Rectal smooth muscle tissue (tissue), 1 donor: ENCODE results near the gene STXBP3.
A peak's percentile ranks its signal among the peaks of the same experiment; 100 is the strongest.

Source experiments
- H3K27ac ChIP-seq: one replicate; pipeline ENCODE4 v1.7.0; 2013; ENCODE audit warnings: low read depth, low read length, inconsistent platforms
- H3K27me3 ChIP-seq: one replicate; pipeline ENCODE4 v1.7.0; 2013; ENCODE audit warnings: low read length; ENCODE audit not compliant: control insufficient read depth, insufficient read depth
- H3K36me3 ChIP-seq: one replicate; pipeline ENCODE4 v1.7.0; 2013; ENCODE audit warnings: low read length; ENCODE audit not compliant: control insufficient read depth, insufficient read depth
- H3K4me1 ChIP-seq: one replicate; pipeline ENCODE4 v1.7.0; 2013; ENCODE audit warnings: low read length; ENCODE audit not compliant: control insufficient read depth, insufficient read depth
- H3K4me3 ChIP-seq: one replicate; pipeline ENCODE4 v1.7.0; 2013; ENCODE audit warnings: low read length
- H3K9ac ChIP-seq: one replicate; pipeline ENCODE4 v1.7.0; 2013; ENCODE audit warnings: low read length

The STXBP3 gene

DNA sequence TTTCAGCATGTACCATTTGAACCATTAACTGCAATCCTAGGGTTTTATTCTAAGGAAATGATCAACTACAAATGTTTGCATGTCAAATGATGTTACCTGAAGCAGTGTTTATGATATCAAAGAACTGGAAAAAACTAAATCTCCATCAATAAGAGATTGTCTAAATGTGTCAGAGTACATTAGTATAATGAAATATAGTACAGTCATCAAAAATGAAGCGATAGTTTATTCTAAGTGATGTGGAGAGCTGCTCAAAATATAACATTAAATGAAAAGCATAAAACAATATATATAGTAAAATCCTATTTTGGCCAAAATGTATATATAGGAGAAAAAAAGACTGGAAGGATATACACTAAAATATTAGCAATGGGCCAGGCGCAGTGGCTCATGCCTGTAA, 86.5 kb downstream of the STXBP3 start:
- no peaks in the 10 kb centered on the region for H3K36me3 ChIP-seq
- no peak overlapping the region for H3K9ac ChIP-seq
- peaks cover 23% of the 10 kb centered on the region for H3K4me1 ChIP-seq
- no peaks in the 10 kb centered on the region for H3K27me3 ChIP-seq
- no peak overlapping the region for H3K4me3 ChIP-seq
- H3K27ac ChIP-seq, result no peak overlapping the region

DNA sequence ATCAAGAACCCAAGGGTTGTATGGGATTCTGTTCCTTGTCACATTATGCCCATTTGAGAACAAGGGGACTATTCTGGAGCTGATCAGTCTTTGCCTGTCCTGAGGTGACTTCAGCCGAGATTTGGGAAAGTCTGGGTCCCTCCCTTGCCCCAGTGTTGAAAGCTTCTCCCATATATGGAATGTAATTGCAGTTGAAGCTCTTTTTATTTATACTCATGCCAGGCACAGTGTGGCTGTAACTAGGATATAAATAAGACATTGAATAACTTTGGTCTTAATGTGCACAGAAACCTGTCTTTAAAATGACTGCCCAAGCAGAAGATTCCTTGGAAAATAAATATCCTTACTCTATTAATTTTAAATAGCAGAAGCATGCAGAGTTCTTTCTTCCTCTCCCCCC, 95.2 kb downstream of the STXBP3 start:
- Histone ChIP-seq H3K9ac (no peak overlapping the region), H3K27ac (peak overlapping the region; percentile 86), H3K27me3 (no peaks in the 10 kb centered on the region), H3K36me3 (no peaks in the 10 kb centered on the region), H3K4me3 (no peak overlapping the region), H3K4me1 (peaks cover 30% of the 10 kb centered on the region)

DNA sequence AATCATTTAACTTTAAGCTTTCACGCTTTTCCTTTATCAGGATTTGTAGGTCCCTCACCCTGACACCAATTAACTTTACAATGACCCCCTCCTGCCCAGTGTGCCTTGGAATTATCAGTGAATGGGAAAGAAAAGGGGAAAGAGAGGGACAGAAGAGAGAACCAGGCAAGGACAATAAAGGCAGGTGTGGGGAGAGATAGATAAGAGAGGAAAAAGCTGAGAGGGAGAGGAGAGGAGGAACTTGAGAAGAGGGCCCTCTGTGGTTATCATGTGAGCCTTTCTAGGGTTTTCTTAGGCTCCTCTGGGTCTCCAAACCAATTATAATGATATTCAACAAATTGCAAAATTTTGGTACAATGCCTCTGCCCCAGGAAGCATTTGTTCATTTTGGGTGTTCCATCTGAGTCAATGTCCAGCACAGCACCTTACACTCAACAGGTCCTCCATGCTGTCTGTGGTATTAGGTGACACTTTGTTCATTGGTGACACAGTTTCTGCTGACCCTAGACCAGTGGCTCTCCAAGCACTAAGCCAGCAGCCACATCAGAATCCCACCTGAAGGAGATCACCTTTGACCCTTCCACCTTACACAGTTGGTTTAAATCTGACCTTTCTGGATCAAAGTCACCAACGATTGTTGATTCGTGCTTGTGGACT, 96.2 kb downstream of the STXBP3 start:
- Histone ChIP-seq H3K27ac (peak overlapping the region; percentile 86), H3K36me3 (no peaks in the 10 kb centered on the region), H3K27me3 (no peaks in the 10 kb centered on the region)

DNA sequence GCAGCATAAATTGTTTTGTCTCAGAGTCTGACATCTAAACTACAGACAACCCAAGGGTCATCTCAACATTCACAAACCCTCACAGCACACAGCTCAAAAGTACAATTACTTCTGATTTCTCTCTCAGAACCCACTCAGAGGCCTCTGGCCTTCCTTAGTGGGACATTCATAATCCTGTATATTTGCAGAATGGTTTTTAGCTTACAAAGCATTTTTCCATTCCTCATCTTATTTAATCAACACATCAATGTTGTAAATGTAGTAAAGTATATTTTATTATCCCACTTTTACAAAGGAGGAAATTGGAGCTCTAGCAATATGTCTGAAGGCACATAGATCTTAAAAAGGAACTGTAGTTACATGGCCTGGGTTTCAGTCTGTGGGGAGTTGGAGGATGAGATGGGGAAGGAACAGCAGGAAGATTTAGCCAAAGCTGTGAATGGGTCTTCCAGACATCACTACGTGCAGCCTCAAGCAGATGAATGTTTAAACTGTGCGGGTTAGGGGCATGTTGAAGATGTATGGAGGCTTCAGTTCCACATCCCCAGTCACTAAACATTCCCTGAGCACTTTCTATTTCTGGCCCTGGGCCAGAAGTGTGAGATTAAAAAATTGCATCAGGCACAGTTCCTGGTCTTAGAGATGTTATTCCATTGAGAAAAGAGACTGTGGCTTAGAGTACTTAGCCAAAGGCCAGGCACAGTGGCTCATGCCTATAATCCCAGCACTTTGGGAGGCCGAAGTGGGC, 97.1 kb downstream of the STXBP3 start:
- peaks cover 35% of the 10 kb centered on the region for H3K4me1 ChIP-seq
- H3K4me3 ChIP-seq, result no peak overlapping the region
- no peaks in the 10 kb centered on the region for H3K36me3 ChIP-seq
- no peaks in the 10 kb centered on the region for H3K27me3 ChIP-seq
- H3K9ac ChIP-seq, result no peak overlapping the region
- peak overlapping the region; percentile 86 for H3K27ac ChIP-seq

More for the DNA sequence above, 96.2 kb downstream of the STXBP3 start:
- Histone ChIP-seq H3K4me1 (peaks cover 32% of the 10 kb centered on the region), H3K9ac (no peak overlapping the region), H3K4me3 (peak overlapping the region; percentile 13)

DNA sequence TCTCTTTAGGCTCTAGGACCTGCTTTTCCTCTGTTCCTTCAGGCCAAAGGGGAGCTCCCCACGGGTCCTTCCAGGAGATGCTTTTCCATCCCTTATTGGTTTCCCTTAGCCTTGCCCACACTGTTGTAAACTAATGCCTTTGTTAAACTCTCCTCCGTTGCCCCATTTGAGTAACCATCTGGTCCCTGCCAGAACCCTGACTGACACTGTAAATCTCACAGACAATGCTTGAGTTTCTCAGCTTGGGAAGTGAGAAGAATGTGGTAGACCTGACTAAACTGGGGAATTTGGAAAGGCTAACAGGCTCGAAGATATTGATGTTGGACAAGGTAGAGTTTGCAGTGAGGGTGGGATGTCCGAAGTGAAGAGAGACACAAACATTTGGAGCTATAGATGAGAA, 99.0 kb downstream of the STXBP3 start:
- H3K27me3 ChIP-seq, result no peaks in the 10 kb centered on the region
- H3K27ac ChIP-seq, result peak overlapping the region; percentile 27
- H3K4me3 ChIP-seq, result no peak overlapping the region
- peaks cover 35% of the 10 kb centered on the region for H3K4me1 ChIP-seq
- no peak overlapping the region for H3K9ac ChIP-seq
- no peaks in the 10 kb centered on the region for H3K36me3 ChIP-seq

DNA sequence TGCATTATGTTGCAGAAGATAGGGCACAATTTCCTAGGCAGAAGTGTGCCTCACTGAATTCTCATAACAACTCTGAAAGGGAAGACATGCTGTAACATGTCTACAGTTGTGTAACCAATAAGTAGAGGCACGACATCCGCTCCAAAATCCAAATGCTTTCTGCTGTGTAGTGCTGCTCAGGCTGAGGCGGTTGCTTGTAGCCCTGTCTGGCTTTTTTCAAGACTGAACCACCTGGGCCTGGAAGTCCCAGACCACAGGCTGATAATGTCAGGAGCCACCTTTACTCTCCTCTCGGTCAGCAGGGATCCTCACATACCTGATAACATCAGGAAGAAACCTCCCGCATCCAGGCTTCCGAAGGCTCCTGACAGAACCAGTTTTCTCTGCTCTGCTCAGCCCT, 99.5 kb downstream of the STXBP3 start:
- Histone ChIP-seq H3K27ac (no peak overlapping the region), H3K9ac (no peak overlapping the region), H3K27me3 (no peaks in the 10 kb centered on the region), H3K36me3 (no peaks in the 10 kb centered on the region), H3K4me3 (no peak overlapping the region), H3K4me1 (peaks cover 35% of the 10 kb centered on the region)

DNA sequence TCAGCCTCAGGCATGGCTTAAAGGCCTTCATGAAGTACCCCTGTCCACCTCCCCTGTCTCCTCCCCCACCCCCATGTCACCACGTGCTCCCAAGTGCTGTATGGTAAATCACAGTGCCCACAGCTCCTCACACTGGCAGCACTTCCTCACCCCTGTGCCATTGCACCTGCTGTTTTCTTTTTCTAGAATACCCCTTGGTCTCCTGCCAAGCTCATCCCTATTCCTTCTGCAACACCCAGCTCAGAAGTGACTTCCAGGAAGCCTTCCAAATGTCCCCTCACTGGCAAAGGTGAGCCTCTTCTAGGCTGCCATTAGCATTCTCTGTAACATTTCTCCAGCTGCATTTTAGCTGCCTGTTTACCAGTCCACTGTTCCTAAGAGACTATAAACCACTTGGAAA, 101.0 kb downstream of the STXBP3 start:
- Histone ChIP-seq H3K27ac (peak overlapping the region; percentile 30), H3K27me3 (no peaks in the 10 kb centered on the region), H3K9ac (no peak overlapping the region), H3K4me3 (no peak overlapping the region), H3K4me1 (peaks cover 27% of the 10 kb centered on the region), H3K36me3 (no peaks in the 10 kb centered on the region)

DNA sequence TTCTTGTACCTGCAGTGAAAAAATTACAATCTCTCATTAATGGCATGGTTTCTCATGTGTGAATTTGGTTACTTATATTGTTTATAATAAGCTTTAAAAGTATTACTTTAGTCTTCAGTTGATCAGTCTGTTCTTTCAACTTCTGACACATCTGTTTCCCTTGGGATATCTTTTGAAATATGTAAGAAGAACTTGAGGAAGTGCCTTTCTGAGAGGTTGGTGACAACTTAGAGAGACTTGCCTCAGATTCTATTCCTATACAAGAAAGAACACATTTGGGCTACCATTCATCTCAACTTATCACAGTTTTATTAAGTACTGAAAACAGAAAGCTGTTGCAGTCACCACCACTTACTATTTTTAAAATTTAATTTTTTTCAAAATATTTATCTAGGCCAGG, 102.3 kb downstream of the STXBP3 start:
- Histone ChIP-seq H3K4me1 (peaks cover 18% of the 10 kb centered on the region), H3K9ac (no peak overlapping the region), H3K27ac (no peak overlapping the region), H3K4me3 (no peak overlapping the region), H3K27me3 (no peaks in the 10 kb centered on the region), H3K36me3 (no peaks in the 10 kb centered on the region)

DNA sequence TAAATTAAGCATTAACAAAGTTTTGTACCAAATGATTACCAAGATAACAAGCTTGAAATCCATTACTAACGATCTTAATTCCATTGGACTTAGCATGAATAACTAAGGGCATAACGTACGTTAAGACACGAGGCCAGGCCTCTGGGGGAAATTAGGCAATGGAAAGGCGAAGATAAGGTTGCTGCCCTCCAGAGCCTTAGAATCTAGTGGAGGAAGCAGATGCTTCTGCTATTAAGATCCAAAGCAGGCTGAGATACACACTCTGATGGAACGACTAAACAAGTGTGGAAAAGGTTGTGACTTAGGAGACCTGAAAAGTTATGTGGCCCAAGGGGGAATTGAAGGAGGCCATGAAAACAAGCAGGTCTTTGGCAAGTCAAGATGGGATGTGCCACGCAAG, 104.5 kb downstream of the STXBP3 start:
- Histone ChIP-seq H3K27ac (no peak overlapping the region), H3K27me3 (no peaks in the 10 kb centered on the region), H3K36me3 (no peaks in the 10 kb centered on the region), H3K9ac (no peak overlapping the region), H3K4me3 (no peak overlapping the region), H3K4me1 (peaks cover 15% of the 10 kb centered on the region)

DNA sequence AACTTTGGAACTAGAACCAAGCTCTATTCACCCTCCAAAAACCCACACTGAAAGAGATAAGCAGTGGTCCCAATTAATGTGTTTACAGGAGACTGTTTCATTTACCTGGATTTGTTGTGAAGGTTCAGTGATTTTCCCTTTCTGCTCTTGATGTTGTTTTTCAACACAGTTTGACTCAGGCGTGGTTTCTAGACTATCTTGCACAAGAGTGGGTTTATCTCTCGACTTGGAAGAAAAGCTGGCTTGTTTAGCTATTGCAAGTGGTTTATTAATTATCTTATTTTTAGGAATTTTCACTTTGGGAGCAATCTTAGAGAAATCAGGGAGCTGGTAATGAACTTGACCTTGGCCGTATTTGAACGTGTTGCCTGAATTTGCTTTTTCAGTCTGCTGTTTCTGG, 105.1 kb downstream of the STXBP3 start:
- no peak overlapping the region for H3K4me3 ChIP-seq
- H3K27ac ChIP-seq, result no peak overlapping the region
- peaks cover 13% of the 10 kb centered on the region for H3K4me1 ChIP-seq
- no peaks in the 10 kb centered on the region for H3K36me3 ChIP-seq
- no peak overlapping the region for H3K9ac ChIP-seq
- H3K27me3 ChIP-seq, result no peaks in the 10 kb centered on the region

DNA sequence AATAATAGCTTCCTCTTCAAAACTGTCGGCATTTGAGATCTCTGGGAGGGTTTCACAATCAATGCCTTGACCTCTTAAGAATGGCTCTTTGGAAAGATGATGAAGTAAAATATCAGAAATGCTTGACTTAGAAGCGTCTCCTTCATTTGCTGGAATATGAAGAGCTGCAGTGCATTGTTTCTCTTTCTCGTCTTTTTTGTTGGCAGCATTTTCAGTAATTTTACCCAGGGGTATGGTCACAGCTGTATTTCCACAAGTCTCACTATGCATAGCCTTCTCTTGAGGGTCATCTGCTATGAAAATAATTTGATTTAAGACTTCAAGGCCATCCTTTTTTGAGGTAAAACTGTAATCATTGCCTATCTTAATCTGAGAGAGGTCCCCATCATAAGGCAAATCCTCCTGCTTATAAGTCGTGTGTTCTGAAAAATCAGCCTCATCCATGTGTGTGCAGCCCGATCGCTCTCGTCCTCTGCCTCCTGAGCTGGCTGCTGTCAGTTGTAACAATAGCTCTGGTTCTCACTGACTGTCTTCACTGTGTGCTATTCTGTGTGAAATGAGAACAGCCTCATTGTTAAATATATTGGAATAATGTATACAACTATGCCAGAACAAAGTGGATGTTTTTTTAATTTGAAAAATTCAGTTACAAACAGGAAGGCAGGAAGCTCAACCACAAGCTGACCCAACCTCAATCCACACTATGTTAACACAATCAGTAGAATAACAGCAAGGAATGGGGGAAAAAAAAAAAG, 105.9 kb downstream of the STXBP3 start:
- H3K4me1 ChIP-seq, result peaks cover 13% of the 10 kb centered on the region
- no peak overlapping the region for H3K4me3 ChIP-seq
- no peaks in the 10 kb centered on the region for H3K36me3 ChIP-seq
- peak overlapping the region; percentile 23 for H3K27ac ChIP-seq
- H3K27me3 ChIP-seq, result peaks cover 2% of the 10 kb centered on the region
- H3K9ac ChIP-seq, result no peak overlapping the region

DNA sequence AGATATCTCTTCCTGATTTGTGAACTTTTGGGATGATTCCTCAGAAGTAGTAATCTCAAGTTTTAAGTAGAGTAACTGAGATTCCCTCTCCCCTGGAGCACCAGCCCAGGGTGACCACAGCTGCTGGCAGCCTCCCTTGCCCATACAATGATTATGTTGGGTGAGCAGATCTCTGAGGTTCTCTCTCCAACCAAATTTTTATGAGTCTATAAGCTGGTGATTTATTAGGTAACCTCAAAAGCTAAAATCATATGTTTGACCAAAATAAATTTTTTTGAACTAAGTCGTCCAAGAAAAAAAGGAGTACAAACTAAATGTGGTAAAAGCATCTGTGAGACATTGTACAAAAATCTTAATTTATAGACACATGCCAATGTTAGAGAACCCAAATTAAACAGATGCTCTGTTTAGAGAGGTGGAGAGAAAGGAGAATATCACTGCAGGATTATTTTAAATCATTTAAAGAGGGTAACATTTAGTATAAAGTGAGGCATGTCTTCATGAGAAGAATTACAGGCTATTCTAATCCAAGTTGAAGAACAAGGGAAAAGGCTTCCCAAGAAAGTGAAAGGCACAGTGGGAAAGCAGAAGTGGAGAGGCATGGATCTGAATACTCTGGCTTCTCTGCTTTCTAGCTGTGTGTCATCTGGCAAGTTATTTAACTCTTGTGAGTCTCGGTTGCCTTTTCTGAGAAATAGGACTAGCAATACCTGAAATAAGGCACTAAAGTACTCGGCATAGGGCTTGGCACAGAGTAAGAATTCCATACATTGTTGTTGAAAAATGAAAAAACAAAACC, 107.9 kb downstream of the STXBP3 start:
- Histone ChIP-seq H3K27ac (no peak overlapping the region), H3K4me3 (no peak overlapping the region), H3K36me3 (no peaks in the 10 kb centered on the region), H3K27me3 (peaks cover 2% of the 10 kb centered on the region), H3K9ac (no peak overlapping the region), H3K4me1 (peaks cover 8% of the 10 kb centered on the region)
